Stimulated activated naive CD8-positive, alpha-beta T cell treated with anti-CD3 and anti-CD28 coated beads, Interleukin-15, amount 100 ng/mL, for 72 hours (primary cell): ENCODE results near the gene PRODH.
"Not testable (repeated sequence)": the region's sequence is repeated elsewhere in the genome, so short reads cannot be mapped to it uniquely, and the experiment has no call there.

Experiments used
- ATAC-seq: fragments of 150-1000 bp; cut with Tn5 transposase; 2 replicates; pipeline ENCODE4 v1.10.0; 2021; ENCODE audit warnings: mild to moderate bottlenecking, moderate library complexity
- DNase-seq, 2 donors: peaks; one replicate each; pipeline ENCODE4 v3.0.0; 2021 to 2022
- H3K27ac Mint-ChIP-seq, 2 donors: one replicate each; pipeline ENCODE4 v1.8.0; 2022; ENCODE audit warnings: mild to moderate bottlenecking in 2 of 2, mixed read lengths in 2 of 2, moderate library complexity in 2 of 2
- H3K27me3 Mint-ChIP-seq: one replicate; pipeline ENCODE4 v1.8.0; 2022; ENCODE audit warnings: mixed read lengths
- H3K4me1 Mint-ChIP-seq: one replicate; pipeline ENCODE4 v1.8.0; 2022; ENCODE audit warnings: mild to moderate bottlenecking, mixed read lengths
- H3K4me3 Mint-ChIP-seq, 2 donors: one replicate each; pipeline ENCODE4 v1.8.0; 2022; ENCODE audit warnings: mild to moderate bottlenecking in 2 of 2, mixed read lengths in 2 of 2, moderate library complexity in 1 of 2
- H3K9me3 Mint-ChIP-seq, 2 donors: one replicate each; pipeline ENCODE4 v1.8.0; 2022; ENCODE audit warnings: mixed read lengths in 2 of 2

PRODH gene

DNA sequence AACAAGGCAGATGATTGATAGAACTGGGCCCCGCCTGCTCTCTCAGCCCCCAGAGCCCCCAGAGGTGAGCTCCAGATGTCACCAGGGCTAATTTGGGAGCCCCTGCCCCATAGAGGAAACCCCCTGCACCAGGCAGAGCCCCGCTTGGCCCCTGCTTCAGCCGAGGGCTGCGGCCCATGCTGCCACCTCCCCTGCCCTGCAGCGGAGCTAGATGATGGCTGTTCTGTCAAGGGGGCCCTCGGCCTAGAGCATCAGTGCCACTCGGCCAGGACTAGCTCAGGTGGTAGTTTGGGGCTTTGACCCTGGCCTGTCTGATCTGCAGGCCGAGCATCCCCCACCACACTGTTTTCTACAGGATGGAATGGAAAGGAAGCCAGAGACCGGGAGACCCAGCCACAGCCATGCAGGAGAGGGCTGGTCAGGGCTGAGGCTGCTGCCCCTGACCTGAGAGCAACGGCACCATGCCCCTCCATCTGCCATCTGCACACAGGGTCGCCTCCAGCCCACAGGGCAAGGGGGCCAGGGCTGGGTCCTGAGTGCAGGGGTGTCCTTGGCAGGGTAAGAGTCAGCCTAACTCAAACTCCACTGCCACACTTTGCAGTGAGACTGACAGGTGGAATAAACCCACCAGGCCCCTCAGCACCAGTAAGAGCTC lies 24.2 kb upstream of the PRODH start:
- not testable (repeated sequence) for DNase-seq

DNA sequence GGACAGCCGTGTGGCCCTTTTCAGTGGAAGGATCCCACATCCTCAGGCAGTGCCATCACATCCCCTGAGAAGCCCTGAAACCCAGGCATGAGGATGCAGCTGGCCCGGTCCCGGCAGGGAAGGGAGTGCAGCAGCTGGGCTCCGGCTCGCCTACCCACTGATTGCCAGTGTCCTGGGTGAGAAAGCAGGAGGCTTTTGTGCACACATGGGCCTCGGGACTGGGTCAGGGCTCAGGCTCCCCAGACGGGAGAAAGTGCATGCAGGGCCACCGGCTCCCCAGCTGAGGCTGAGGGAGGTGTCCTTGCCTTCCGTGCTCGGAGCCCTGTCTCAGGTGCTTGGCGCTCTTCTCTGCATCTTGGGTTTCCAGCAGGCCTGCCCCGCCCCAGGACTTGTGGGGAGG lies 23.6 kb upstream of the PRODH start:
- DNase-seq, H3K4me3 Mint-ChIP-seq, H3K27ac Mint-ChIP-seq, ATAC-seq, H3K9me3 Mint-ChIP-seq, H3K4me1 Mint-ChIP-seq: not testable (repeated sequence)
- peaks cover 10% of the 10 kb centered on the region for H3K27me3 Mint-ChIP-seq

More for the DNA sequence above, 24.2 kb upstream of the PRODH start:
- not testable (repeated sequence) for H3K27me3 Mint-ChIP-seq, H3K4me1 Mint-ChIP-seq, H3K4me3 Mint-ChIP-seq, H3K9me3 Mint-ChIP-seq, H3K27ac Mint-ChIP-seq, ATAC-seq

DNA sequence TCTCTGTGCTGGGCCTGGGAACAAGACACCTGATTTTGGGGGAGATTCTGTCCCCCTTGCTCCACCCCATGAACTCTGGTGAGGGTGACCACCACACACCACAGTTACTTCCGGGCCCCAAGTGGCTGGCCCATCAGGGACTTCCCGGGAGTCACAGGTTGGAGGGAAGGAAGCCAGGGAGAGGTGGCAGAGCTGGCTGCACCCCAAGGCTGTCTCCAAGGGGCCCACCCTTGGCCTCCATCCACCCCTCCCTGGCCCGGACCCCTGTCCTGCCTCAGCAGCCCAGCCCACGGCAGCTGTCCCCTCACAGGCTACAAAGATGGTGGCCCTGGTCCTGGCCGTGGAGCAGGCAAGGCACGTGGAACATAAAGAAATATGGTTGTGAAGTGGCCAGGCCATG lies 23.2 kb upstream of the PRODH start:
- not testable (repeated sequence) for H3K4me1 Mint-ChIP-seq, H3K9me3 Mint-ChIP-seq, ATAC-seq, H3K4me3 Mint-ChIP-seq, DNase-seq, H3K27ac Mint-ChIP-seq
- peaks cover 15% of the 10 kb centered on the region for H3K27me3 Mint-ChIP-seq

DNA sequence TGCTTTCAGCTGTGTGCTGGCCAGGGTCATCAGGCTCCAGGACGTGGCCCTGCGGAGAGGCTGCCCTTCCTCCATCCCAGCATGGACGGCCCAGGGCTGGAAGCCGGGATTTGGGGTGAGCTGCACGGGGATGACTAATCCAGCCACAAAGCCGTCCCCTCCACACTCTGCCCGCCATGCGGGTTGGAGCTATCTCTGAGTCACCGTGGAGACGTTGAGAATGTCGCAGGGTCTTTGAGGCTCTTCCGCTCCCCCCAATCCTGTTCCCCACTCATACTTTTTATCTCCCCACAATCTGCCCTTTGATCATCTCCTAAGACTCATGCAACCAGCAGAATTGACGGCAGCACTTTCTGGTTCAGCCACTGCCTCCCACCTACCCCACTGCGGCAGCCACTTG lies 22.6 kb upstream of the PRODH start:
- DNase-seq: peak; percentile 22 to 28
- not testable (repeated sequence) for H3K4me1 Mint-ChIP-seq, H3K27ac Mint-ChIP-seq, H3K4me3 Mint-ChIP-seq, H3K9me3 Mint-ChIP-seq
- peak; percentile 62 for ATAC-seq
- peaks cover 18% of the 10 kb centered on the region for H3K27me3 Mint-ChIP-seq

DNA sequence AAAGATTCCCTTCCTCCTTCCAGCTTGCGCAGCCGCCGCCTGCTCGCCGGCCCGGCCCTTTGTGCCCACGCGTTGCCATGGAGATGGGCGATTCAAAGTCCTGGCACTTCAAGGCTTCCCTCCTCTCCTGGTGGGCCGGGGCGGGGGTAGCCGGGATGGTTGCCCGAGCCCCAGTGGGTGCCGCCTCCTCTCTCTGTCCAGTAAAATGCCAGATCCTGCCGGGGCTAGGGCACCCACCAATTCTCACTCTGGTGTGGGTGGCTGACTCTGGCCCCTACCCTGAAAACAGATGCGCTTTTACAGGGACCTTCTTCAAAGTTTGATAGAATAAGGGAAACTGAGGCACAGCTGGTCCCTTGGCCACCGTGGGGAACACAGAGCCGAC lies 22.2 kb upstream of the PRODH start:
- H3K27me3 Mint-ChIP-seq: peaks cover 18% of the 10 kb centered on the region
- not testable (repeated sequence) for DNase-seq, H3K4me3 Mint-ChIP-seq, H3K9me3 Mint-ChIP-seq, ATAC-seq, H3K4me1 Mint-ChIP-seq
- H3K27ac Mint-ChIP-seq: peak overlapping the region in 1 of 2 donors; percentile 60

DNA sequence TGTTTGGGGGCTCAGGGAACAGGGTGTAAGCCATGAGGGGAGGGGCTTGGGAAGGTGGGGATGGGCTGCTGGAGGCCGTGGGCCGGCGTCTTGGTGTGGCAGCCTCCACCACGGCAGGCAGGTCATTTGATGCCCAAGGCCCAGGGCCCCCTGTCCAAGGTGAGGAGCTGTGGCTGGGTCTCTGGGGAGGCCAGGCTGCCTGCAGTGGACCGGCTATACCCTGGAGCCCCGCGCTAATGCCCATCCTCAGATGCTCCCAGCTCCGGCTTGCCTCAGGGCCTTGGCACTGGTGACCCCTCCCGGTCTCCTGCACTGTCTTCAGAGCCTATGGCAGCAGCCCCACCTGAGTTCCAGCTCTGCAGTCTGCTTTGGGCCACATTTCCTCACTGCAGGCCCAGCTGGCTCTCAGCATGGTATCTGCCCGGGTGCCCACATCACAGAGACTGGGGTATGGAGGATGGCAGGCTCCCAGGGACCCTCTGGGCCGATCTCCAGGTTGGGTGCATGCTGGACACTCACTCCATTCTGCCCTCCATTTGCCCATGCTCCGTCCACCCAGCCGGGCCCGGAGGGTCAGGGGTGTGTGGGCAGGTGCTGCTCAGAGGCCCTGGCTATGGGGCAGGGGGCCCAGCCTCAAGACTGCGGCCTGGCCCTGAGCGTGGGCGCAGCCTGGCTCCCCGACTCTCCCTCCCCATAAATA lies 21.7 kb upstream of the PRODH start:
- ATAC-seq, H3K27ac Mint-ChIP-seq, DNase-seq, H3K9me3 Mint-ChIP-seq, H3K4me1 Mint-ChIP-seq, H3K4me3 Mint-ChIP-seq: not testable (repeated sequence)
- peaks cover 22% of the 10 kb centered on the region for H3K27me3 Mint-ChIP-seq

DNA sequence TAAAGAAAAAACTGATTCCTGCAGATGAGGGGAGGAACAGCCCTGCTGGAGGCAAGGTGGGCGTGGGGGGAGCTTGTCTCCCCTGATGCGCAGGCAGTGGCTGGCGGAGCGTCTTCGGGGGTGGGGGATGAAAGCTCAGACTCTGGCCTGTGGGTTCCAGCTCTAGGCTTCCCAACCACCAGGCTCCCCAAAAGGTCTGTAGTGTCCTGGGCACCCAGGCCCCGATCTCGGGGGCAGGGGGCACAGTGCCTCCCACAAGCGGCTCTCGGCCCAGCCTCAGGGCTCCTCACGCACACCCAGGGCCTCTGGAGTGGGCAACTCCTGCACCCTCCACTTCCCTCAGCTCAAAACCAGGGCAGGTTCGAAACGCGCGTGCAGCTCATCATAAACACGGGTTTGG lies 20.9 kb upstream of the PRODH start:
- not testable (repeated sequence) for DNase-seq, H3K4me3 Mint-ChIP-seq, H3K27ac Mint-ChIP-seq, H3K4me1 Mint-ChIP-seq, H3K9me3 Mint-ChIP-seq, ATAC-seq
- peaks cover 30% of the 10 kb centered on the region for H3K27me3 Mint-ChIP-seq

DNA sequence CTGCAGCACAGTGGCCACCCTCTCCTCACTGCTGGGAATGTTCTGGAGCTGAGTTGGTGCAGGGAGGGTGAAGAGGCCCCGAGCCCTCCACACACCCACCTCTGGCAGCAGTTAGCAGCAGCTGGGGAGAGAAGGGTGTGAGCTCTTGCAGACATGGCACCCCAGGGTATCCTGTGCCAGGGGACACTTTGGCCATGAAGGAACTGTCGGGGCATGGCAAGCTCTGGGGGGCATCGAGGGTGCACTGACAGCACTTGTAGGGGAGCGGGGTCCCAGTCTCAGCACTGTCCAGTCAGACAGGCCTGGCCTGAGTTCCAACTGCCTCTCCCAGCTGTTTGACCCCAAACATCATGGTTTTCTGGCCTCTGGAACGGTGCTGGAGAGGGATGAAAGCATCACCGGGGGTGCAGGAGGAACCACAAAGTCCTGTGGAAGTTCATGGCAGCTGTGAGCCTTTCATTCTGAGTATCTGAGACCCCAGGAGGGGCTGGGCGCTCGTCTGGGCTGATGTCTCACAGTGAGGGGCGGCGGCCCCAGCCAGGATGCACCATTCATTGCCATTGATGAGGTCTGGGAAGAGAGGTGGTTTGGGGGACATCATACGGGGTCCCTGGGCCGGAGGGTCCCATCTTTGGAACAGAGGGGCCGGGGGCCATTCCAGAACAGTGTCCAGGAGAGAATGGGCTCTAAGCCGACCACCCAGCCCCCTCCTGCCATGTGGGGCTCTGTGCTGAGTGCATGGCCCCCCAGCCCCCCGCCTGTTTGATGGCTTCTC lies 20.2 kb upstream of the PRODH start:
- not testable (repeated sequence) for ATAC-seq, H3K9me3 Mint-ChIP-seq, H3K4me1 Mint-ChIP-seq, DNase-seq, H3K4me3 Mint-ChIP-seq, H3K27ac Mint-ChIP-seq
- H3K27me3 Mint-ChIP-seq: peaks cover 31% of the 10 kb centered on the region

DNA sequence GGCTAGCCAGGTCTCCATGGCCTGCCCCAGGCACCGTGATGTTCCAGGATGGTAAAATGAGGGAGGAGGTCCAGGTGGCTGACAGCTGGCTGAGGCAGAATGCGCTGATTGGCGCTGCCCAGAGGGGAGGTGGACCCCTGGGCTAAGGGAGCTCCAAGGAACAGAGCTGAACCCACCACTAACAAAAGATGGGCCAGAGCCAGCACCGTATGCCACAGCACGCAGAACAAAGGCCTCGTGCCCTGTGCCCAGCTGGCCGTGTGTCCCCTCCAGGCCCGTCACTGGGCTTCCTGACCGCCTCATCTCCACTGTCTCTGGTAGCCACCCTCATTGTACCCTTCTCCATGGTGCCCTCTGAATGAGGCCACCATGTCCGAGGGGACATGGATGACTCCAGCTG lies 19.6 kb upstream of the PRODH start:
- no peak overlapping the region for H3K4me3 Mint-ChIP-seq
- DNase-seq (no peak), ATAC-seq (no peak)
- peaks cover 32% of the 10 kb centered on the region for H3K27me3 Mint-ChIP-seq
- no peaks in the 10 kb centered on the region for H3K9me3 Mint-ChIP-seq
- H3K4me1 Mint-ChIP-seq: peaks cover 10% of the 10 kb centered on the region
- H3K27ac Mint-ChIP-seq: no peak overlapping the region

DNA sequence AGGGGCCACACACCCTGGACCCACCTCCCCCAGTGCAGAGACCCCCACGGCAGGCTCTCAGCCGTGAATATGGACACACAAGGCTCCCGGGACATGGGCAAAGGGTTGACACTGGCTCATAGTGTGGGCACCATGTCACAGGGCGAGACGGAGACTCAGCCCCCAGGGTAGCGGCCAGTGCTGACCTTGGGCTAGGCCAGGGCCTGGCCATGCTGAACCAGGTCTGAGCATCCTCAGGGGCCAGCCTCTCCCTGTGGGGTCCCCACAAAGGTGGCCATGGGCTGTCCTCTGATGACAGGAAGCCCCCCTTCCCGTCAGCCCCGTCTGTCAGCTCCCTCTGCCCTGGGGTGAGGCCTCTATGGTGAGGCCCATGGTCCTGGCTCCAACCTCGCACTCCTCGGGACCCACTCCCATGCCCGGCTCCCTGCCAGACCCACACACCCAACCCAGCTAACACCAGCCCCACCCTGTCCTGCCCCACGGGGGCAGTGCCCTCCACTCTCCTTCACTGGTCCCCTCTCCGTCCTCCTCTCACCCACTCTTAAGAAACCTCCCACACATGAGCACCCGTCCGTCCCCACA lies 19.0 kb upstream of the PRODH start:
- DNase-seq (no peak), ATAC-seq (peak; percentile 5)
- Mint-ChIP-seq H3K4me1 (peaks cover 10% of the 10 kb centered on the region), H3K9me3 (no peaks in the 10 kb centered on the region), H3K27me3 (peaks cover 38% of the 10 kb centered on the region), H3K4me3 (no peak overlapping the region), H3K27ac (no peak overlapping the region)

DNA sequence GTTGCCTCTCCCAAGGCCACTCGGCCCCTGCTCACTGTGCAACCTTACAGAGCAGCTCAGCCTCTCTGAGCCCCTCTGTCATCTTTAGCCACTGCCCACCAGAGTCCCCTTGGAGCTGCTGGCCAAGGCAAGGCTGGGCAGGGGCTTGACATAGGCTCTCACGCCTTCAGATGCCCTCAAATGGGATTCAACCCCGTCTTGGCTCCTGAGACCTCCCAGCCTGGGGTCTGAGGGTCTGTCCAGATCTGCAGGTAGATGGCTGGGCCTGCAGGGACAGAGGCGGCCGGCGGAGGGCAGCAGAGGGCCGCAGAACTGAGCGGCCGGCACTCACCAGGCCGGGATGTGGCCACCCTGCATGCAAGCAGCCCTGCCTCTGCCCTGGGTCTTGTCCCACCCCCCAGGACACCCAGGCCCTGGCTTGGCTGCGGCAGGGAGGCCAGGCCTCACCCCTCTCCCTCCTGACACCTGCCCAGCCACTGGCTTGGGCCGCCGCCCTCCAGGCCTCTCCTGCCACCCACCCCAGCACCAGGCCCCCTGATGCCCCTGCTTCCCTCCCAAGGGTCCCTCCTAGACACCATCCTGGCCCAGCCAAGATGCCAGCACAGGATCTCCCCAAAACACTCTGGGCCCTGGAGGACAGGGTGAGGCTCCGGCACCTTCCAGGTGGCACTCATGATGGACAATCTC lies 18.4 kb upstream of the PRODH start:
- H3K4me1 Mint-ChIP-seq, H3K27ac Mint-ChIP-seq, H3K4me3 Mint-ChIP-seq, H3K9me3 Mint-ChIP-seq: not testable (repeated sequence)
- H3K27me3 Mint-ChIP-seq: peaks cover 44% of the 10 kb centered on the region
- peak; percentile 69 to 71 for DNase-seq
- ATAC-seq: peak; percentile 76

DNA sequence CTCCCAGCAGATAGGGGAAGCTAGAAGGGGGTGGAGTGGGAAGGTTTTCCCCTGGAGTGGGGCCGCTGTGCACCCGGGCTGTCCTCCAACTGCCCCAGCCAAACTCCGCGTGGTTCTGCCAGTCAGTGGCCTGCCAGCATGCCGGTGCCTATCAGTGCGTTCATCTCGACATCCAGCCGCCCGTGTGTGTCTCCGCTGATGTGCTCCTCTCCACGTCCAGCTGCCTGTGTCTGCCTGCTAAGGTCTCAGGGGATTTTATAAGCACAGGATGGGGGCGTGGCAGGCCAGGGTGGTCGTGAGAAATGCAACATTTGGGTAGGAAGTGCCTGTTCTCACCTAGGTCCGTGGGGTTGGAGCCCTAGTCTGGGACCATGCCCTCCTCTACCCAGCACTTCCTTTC lies 17.0 kb upstream of the PRODH start:
- H3K4me3 Mint-ChIP-seq, H3K27ac Mint-ChIP-seq, H3K4me1 Mint-ChIP-seq, DNase-seq, H3K9me3 Mint-ChIP-seq, ATAC-seq: not testable (repeated sequence)
- peaks cover 56% of the 10 kb centered on the region for H3K27me3 Mint-ChIP-seq

DNA sequence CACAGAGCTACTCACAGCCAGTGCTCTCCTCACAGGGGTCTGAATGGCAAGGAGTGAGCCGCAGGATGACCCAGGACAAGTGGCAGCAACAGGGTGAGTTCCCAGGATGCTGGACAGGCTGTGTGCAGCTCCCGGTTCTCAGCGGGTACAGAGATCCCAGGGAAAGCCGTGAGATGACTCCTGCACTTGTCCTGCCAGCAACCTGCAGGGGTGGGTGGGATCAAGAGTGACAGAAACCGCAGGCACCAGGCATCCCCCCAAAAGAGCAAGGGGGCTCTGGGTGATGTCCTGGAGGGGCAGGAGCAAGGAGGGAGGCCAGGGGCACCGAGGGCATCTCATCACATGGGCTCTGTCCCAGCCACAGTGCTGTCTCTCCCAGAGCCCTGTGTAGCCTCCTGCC lies 15.9 kb upstream of the PRODH start:
- peaks cover 64% of the 10 kb centered on the region for H3K27me3 Mint-ChIP-seq
- H3K27ac Mint-ChIP-seq: no peak overlapping the region
- DNase-seq: no peak
- H3K9me3 Mint-ChIP-seq: no peaks in the 10 kb centered on the region
- ATAC-seq: no peak
- no peak overlapping the region for H3K4me3 Mint-ChIP-seq
- H3K4me1 Mint-ChIP-seq: no peaks in the 10 kb centered on the region

DNA sequence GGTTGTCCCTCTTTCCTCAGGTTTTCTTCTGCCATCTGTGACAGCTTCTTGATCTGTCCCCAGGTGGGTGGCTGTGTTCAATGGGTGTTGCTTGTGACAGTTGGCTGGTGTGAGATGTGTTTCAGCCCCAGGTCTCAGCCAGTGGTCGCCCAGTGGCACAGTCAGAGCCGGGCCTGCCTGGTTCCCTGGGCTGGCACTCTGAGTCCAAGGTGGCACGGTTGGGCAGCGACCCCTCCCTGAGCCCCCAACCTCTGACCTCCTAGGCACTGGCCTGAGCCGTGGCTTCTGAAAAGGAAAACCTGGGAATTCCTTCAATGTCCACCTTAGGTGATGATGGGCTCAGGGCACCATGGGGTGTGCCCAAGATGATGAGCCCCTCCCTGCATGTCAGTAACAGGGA lies 14.0 kb upstream of the PRODH start:
- H3K9me3 Mint-ChIP-seq: no peaks in the 10 kb centered on the region
- no peak for DNase-seq
- no peaks in the 10 kb centered on the region for H3K4me1 Mint-ChIP-seq
- H3K27me3 Mint-ChIP-seq: peaks cover 58% of the 10 kb centered on the region
- no peak overlapping the region for H3K4me3 Mint-ChIP-seq
- no peak overlapping the region for H3K27ac Mint-ChIP-seq
- no peak for ATAC-seq

DNA sequence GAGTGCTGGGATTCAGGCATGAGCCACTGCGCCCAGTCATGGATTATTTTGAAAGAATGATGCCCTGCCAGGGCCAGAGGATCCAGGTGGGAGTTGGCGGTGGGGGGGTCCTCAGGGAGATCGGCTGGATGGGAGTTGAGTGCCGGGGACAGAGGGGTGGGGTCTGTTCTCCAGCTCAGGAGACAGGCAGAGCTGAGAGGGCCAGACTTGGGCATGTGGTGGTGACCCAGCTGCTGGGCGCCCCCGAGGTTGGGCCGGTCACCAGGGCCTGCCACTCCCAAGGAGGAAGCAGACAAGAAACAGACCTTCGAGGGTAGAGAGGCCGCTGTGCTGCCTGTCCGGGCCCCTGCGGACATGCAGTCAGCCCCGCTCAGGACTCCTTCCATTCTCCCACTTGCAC lies 11.8 kb upstream of the PRODH start:
- Mint-ChIP-seq H3K4me1 (no peaks in the 10 kb centered on the region), H3K27ac (no peak overlapping the region), H3K4me3 (no peak overlapping the region), H3K9me3 (no peaks in the 10 kb centered on the region), H3K27me3 (peaks cover 43% of the 10 kb centered on the region)
- ATAC-seq (no peak), DNase-seq (no peak)
